ENCODE data around the gene RIMS1. TPM values are rescaled to one million over a fixed set of nuclear protein-coding genes. Genes with fewer than 3 reads are reported as not detected.

Gene RIMS1
- total RNA-seq, 1 experiment from 2014 or later: 1.1 TPM

DNA sequence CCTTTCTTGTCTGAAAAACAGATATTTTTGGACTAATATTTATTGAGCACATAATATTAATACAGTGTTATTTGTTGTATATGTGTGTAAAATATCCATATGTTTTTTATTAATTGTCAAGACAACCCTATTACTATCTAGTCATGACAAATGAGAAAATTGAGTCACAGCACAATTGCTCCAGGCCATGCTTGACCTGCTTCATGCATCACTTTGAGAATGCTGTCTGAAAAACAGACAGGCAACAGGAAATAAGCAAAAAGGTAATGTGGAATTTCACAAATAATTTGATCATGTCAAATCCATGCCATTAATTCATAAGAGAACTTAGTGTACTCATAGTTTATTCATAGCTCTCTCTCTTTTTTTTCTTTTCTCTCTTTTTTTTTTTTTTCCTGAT is 246.5 kb downstream of the RIMS1 start:
- ATAC-seq: no peak
- H3K27ac Mint-ChIP-seq: no peak overlapping the region
- TF ChIP-seq, protein P1, sequence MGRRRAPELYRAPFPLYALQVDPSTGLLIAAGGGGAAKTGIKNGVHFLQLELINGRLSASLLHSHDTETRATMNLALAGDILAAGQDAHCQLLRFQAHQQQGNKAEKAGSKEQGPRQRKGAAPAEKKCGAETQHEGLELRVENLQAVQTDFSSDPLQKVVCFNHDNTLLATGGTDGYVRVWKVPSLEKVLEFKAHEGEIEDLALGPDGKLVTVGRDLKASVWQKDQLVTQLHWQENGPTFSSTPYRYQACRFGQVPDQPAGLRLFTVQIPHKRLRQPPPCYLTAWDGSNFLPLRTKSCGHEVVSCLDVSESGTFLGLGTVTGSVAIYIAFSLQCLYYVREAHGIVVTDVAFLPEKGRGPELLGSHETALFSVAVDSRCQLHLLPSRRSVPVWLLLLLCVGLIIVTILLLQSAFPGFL (CRISPR knock-in tag; IDR thresholded peaks at IDR 0.05; ENCODE audit: borderline replicate concordance): no peak
- TF ChIP-seq, protein P2, sequence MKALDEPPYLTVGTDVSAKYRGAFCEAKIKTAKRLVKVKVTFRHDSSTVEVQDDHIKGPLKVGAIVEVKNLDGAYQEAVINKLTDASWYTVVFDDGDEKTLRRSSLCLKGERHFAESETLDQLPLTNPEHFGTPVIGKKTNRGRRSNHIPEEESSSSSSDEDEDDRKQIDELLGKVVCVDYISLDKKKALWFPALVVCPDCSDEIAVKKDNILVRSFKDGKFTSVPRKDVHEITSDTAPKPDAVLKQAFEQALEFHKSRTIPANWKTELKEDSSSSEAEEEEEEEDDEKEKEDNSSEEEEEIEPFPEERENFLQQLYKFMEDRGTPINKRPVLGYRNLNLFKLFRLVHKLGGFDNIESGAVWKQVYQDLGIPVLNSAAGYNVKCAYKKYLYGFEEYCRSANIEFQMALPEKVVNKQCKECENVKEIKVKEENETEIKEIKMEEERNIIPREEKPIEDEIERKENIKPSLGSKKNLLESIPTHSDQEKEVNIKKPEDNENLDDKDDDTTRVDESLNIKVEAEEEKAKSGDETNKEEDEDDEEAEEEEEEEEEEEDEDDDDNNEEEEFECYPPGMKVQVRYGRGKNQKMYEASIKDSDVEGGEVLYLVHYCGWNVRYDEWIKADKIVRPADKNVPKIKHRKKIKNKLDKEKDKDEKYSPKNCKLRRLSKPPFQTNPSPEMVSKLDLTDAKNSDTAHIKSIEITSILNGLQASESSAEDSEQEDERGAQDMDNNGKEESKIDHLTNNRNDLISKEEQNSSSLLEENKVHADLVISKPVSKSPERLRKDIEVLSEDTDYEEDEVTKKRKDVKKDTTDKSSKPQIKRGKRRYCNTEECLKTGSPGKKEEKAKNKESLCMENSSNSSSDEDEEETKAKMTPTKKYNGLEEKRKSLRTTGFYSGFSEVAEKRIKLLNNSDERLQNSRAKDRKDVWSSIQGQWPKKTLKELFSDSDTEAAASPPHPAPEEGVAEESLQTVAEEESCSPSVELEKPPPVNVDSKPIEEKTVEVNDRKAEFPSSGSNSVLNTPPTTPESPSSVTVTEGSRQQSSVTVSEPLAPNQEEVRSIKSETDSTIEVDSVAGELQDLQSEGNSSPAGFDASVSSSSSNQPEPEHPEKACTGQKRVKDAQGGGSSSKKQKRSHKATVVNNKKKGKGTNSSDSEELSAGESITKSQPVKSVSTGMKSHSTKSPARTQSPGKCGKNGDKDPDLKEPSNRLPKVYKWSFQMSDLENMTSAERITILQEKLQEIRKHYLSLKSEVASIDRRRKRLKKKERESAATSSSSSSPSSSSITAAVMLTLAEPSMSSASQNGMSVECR (CRISPR knock-in tag; IDR thresholded peaks at IDR 0.05; ENCODE audit: borderline replicate concordance): no peak
- TF ChIP-seq ZNF416 (CRISPR knock-in tag; IDR thresholded peaks at IDR 0.05) (no peak), FOXP1 (CRISPR knock-in tag; IDR thresholded peaks at IDR 0.05; ENCODE audit: borderline replicate concordance) (no peak), ATF1 (CRISPR knock-in tag; IDR thresholded peaks at IDR 0.05) (no peak), GRHL2 (CRISPR knock-in tag; IDR thresholded peaks at IDR 0.05; ENCODE audit: insufficient replicate concordance, severe bottlenecking) (no peak), MYBL2 (CRISPR knock-in tag; IDR thresholded peaks at IDR 0.05) (no peak), KAT7 (CRISPR knock-in tag; IDR thresholded peaks at IDR 0.05; ENCODE audit: borderline replicate concordance) (no peak), ZNF232 (CRISPR knock-in tag; IDR thresholded peaks at IDR 0.05) (no peak)
- TF ChIP-seq, protein P3, sequence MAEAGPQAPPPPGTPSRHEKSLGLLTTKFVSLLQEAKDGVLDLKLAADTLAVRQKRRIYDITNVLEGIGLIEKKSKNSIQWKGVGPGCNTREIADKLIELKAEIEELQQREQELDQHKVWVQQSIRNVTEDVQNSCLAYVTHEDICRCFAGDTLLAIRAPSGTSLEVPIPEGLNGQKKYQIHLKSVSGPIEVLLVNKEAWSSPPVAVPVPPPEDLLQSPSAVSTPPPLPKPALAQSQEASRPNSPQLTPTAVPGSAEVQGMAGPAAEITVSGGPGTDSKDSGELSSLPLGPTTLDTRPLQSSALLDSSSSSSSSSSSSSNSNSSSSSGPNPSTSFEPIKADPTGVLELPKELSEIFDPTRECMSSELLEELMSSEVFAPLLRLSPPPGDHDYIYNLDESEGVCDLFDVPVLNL (CRISPR knock-in tag; IDR thresholded peaks at IDR 0.05; ENCODE audit: borderline replicate concordance, low read depth): no peak
- TF ChIP-seq, protein P4, sequence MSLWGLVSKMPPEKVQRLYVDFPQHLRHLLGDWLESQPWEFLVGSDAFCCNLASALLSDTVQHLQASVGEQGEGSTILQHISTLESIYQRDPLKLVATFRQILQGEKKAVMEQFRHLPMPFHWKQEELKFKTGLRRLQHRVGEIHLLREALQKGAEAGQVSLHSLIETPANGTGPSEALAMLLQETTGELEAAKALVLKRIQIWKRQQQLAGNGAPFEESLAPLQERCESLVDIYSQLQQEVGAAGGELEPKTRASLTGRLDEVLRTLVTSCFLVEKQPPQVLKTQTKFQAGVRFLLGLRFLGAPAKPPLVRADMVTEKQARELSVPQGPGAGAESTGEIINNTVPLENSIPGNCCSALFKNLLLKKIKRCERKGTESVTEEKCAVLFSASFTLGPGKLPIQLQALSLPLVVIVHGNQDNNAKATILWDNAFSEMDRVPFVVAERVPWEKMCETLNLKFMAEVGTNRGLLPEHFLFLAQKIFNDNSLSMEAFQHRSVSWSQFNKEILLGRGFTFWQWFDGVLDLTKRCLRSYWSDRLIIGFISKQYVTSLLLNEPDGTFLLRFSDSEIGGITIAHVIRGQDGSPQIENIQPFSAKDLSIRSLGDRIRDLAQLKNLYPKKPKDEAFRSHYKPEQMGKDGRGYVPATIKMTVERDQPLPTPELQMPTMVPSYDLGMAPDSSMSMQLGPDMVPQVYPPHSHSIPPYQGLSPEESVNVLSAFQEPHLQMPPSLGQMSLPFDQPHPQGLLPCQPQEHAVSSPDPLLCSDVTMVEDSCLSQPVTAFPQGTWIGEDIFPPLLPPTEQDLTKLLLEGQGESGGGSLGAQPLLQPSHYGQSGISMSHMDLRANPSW (CRISPR knock-in tag; conservative IDR thresholded peaks at IDR 0.05; ENCODE audit: low read depth): no peak
- no peak overlapping the region for H3K4me3 Mint-ChIP-seq
- peaks cover 17% of the 10 kb centered on the region for H3K27me3 Mint-ChIP-seq (ENCODE audit: low read depth)
- H3K36me3 Mint-ChIP-seq: peaks cover 13% of the 10 kb centered on the region
- H3K9me3 Mint-ChIP-seq: peaks cover 18% of the 10 kb centered on the region
- DNase-seq (ENCODE audit: low spot score): no peak
- H3K4me1 Mint-ChIP-seq: peaks cover 15% of the 10 kb centered on the region
- ChIA-PET POLR2A (interaction anchor here (0.6 kb wide), 1 partner anchor 1036 kb away, joined by 3 read pairs; no protein-coding TSS in a partner anchor), CTCF (no interaction called here)

DNA sequence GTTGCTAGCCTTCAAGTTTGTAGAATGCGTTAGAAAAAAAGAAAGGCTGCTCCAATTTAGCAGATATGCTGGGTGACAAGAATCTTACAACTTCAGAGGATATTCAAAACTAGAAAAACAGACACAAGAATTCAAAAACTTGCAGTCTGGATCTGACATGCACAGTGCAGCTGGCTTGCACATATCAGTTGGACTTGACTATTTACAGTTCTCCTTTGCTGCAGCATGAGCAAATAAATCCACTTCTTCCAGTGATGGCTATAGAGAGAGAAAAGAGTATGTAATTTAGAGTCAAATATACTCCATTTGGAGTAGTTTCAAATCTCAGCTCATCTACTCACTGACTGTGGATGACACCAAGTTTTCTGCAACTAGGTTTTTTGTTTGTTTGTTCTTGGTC is 247.0 kb downstream of the RIMS1 start:
- DNase-seq (ENCODE audit: low spot score) (no peak), ATAC-seq (no peak)
- H3K27ac Mint-ChIP-seq: no peak overlapping the region
- H3K27me3 Mint-ChIP-seq (ENCODE audit: low read depth): peaks cover 12% of the 10 kb centered on the region
- TF ChIP-seq CBFB (CRISPR knock-in tag; IDR thresholded peaks at IDR 0.05; ENCODE audit: low read depth) (no peak), SOX15 (CRISPR knock-in tag; IDR thresholded peaks at IDR 0.05) (no peak), RELA (CRISPR knock-in tag; IDR thresholded peaks at IDR 0.05; ENCODE audit: borderline replicate concordance) (no peak), GRHL2 (CRISPR knock-in tag; IDR thresholded peaks at IDR 0.05; ENCODE audit: insufficient replicate concordance, severe bottlenecking) (no peak)
- TF ChIP-seq, protein P5, sequence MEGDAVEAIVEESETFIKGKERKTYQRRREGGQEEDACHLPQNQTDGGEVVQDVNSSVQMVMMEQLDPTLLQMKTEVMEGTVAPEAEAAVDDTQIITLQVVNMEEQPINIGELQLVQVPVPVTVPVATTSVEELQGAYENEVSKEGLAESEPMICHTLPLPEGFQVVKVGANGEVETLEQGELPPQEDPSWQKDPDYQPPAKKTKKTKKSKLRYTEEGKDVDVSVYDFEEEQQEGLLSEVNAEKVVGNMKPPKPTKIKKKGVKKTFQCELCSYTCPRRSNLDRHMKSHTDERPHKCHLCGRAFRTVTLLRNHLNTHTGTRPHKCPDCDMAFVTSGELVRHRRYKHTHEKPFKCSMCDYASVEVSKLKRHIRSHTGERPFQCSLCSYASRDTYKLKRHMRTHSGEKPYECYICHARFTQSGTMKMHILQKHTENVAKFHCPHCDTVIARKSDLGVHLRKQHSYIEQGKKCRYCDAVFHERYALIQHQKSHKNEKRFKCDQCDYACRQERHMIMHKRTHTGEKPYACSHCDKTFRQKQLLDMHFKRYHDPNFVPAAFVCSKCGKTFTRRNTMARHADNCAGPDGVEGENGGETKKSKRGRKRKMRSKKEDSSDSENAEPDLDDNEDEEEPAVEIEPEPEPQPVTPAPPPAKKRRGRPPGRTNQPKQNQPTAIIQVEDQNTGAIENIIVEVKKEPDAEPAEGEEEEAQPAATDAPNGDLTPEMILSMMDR (IDR thresholded peaks at IDR 0.05): no peak
- TF ChIP-seq, protein P6, sequence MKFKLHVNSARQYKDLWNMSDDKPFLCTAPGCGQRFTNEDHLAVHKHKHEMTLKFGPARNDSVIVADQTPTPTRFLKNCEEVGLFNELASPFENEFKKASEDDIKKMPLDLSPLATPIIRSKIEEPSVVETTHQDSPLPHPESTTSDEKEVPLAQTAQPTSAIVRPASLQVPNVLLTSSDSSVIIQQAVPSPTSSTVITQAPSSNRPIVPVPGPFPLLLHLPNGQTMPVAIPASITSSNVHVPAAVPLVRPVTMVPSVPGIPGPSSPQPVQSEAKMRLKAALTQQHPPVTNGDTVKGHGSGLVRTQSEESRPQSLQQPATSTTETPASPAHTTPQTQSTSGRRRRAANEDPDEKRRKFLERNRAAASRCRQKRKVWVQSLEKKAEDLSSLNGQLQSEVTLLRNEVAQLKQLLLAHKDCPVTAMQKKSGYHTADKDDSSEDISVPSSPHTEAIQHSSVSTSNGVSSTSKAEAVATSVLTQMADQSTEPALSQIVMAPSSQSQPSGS (CRISPR knock-in tag; IDR thresholded peaks at IDR 0.05; ENCODE audit: borderline replicate concordance, low read depth): no peak
- TF ChIP-seq, protein P7, sequence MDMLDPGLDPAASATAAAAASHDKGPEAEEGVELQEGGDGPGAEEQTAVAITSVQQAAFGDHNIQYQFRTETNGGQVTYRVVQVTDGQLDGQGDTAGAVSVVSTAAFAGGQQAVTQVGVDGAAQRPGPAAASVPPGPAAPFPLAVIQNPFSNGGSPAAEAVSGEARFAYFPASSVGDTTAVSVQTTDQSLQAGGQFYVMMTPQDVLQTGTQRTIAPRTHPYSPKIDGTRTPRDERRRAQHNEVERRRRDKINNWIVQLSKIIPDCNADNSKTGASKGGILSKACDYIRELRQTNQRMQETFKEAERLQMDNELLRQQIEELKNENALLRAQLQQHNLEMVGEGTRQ (CRISPR knock-in tag; IDR thresholded peaks at IDR 0.05): no peak
- TF ChIP-seq, protein P8, sequence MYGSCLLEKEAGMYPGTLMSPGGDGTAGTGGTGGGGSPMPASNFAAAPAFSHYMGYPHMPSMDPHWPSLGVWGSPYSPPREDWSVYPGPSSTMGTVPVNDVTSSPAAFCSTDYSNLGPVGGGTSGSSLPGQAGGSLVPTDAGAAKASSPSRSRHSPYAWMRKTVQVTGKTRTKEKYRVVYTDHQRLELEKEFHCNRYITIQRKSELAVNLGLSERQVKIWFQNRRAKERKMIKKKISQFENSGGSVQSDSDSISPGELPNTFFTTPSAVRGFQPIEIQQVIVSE (CRISPR knock-in tag; IDR thresholded peaks at IDR 0.05; ENCODE audit: borderline replicate concordance): no peak
- CTCF ChIA-PET: no interaction called here
- H3K4me3 Mint-ChIP-seq: no peak overlapping the region
- peaks cover 18% of the 10 kb centered on the region for H3K9me3 Mint-ChIP-seq
- H3K4me1 Mint-ChIP-seq: peaks cover 15% of the 10 kb centered on the region
- POLR2A ChIA-PET: no interaction called here
- H3K36me3 Mint-ChIP-seq: peaks cover 13% of the 10 kb centered on the region

All from WTC11 (cell line).